ENCODE results near the gene SERPINB10.

SERPINB10 gene

DNA sequence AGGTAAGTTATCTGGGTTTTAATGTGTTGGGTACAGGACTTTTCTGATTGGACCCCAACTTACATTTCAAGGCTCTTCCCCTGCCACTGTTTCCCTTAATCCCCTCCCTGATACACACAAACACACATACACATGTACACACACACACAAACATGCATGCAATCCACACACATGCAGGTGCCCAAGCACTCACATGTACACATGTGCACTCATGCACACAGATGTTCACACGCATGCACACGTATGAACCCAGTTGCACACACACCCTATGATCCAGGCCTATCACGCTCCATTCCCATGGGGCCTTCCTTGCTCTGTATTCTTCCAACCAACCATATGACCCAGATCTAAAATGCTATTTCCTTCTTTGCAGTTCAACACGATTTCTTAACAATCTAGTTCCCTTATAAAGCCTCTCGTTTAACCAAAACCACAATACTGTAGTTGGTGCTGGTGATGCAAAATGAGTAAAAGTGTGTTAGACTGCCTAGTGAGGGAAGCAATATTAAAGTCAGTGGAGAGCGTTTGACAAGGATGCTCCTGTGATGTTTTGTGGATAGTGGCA, 73.2 kb downstream of the SERPINB10 start:
- Histone ChIP-seq H3K9me3 (replicated peaks; ENCODE audit: insufficient read depth, low read length) (no peaks in the 10 kb centered on the region), H3K27ac (ENCODE audit: low read length) (no peak overlapping the region), H3K9ac (ENCODE audit: low read length) (no peak overlapping the region), H3F3A (ENCODE audit: insufficient read depth, low read length) (no peaks in the 10 kb centered on the region), H3K4me2 (ENCODE audit: low read depth, low read length) (no peak overlapping the region), H3K4me1 (ENCODE audit: low read length) (0 out of 2 replicates have a peak, but pooled peaks cover 6% of the 10 kb centered on the region), H3K79me2 (ENCODE audit: low read length) (no peaks in the 10 kb centered on the region), H3K9me2 (replicated peaks; ENCODE audit: insufficient read depth, low read length) (no peaks in the 10 kb centered on the region), H3K27me3 (replicated peaks; ENCODE audit: insufficient read depth, low read length) (no peaks in the 10 kb centered on the region), H3K36me3 (replicated peaks; ENCODE audit: insufficient read depth, low read length) (no peaks in the 10 kb centered on the region), H4K20me1 (ENCODE audit: insufficient read depth, low read length) (no peaks in the 10 kb centered on the region), H2AFZ (ENCODE audit: low read length) (no peak overlapping the region), H3K4me3 (ENCODE audit: low read length) (no peak overlapping the region)
- no peak for DNase-seq
- TF ChIP-seq EZH2phosphoT487 (IDR thresholded peaks at IDR 0.05; ENCODE audit: low read length) (no peak), EZH2 (optimal IDR thresholded peaks at IDR 0.05; ENCODE audit: low read depth, low read length) (no peak), CTCF (IDR thresholded peaks at IDR 0.05; ENCODE audit: low read length) (no peak)

- no peaks in the 10 kb centered on the region for H3K27me3 ChIP-seq (replicated peaks; ENCODE audit: insufficient read depth, low read length)
- no peaks in the 10 kb centered on the region for H3F3A ChIP-seq (ENCODE audit: insufficient read depth, low read length)
- H3K9me3 ChIP-seq (replicated peaks; ENCODE audit: insufficient read depth, low read length), result no peaks in the 10 kb centered on the region
- no peaks in the 10 kb centered on the region for H3K79me2 ChIP-seq (ENCODE audit: low read length)
- no peak for TF ChIP-seq EZH2phosphoT487 (IDR thresholded peaks at IDR 0.05; ENCODE audit: low read length)
- no peak for TF ChIP-seq EZH2 (optimal IDR thresholded peaks at IDR 0.05; ENCODE audit: low read depth, low read length)
- no peak for TF ChIP-seq CTCF (IDR thresholded peaks at IDR 0.05; ENCODE audit: low read length)
- no peak overlapping the region for H2AFZ ChIP-seq (ENCODE audit: low read length)
- no peak overlapping the region for H3K4me3 ChIP-seq (ENCODE audit: low read length)
- DNase-seq, result no peak
- no peaks in the 10 kb centered on the region for H3K9me2 ChIP-seq (replicated peaks; ENCODE audit: insufficient read depth, low read length)
- H3K36me3 ChIP-seq (replicated peaks; ENCODE audit: insufficient read depth, low read length), result no peaks in the 10 kb centered on the region
- H3K9ac ChIP-seq (ENCODE audit: low read length), result no peak overlapping the region
- no peaks in the 10 kb centered on the region for H4K20me1 ChIP-seq (ENCODE audit: insufficient read depth, low read length)
- H3K4me1 ChIP-seq (ENCODE audit: low read length), result 0 out of 2 replicates have a peak, but pooled peaks cover 6% of the 10 kb centered on the region
- H3K4me2 ChIP-seq (ENCODE audit: low read depth, low read length), result no peak overlapping the region
- H3K27ac ChIP-seq (ENCODE audit: low read length), result no peak overlapping the region
Observed at GRCh38 chr18:63981719-63982118, 74.0 kb downstream of the SERPINB10 start.

DNA sequence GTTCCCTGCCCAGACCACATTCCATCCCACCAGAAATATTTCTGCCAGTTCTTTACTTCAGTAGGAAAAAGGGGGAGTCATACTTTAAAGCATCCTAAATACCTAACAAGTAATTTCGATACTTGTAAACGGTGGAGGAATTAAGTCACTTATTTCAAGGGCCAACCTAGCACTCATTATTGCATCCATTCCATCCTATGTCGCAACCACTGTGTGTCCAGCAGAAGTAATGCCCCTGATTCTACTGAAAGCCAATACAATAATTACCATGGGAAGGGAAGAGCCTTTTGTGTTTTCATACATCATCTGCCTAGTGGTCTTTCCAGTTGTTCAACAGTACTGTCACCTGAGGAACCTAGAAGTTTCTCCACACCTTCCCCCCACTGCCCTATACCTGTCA, 74.6 kb downstream of the SERPINB10 start:
- 0 out of 2 replicates have a peak, but pooled peaks cover 6% of the 10 kb centered on the region for H3K4me1 ChIP-seq (ENCODE audit: low read length)
- H3K9me3 ChIP-seq (replicated peaks; ENCODE audit: insufficient read depth, low read length), result no peaks in the 10 kb centered on the region
- H3K36me3 ChIP-seq (replicated peaks; ENCODE audit: insufficient read depth, low read length), result no peaks in the 10 kb centered on the region
- H3K27me3 ChIP-seq (replicated peaks; ENCODE audit: insufficient read depth, low read length), result no peaks in the 10 kb centered on the region
- no peaks in the 10 kb centered on the region for H3K9me2 ChIP-seq (replicated peaks; ENCODE audit: insufficient read depth, low read length)
- H3K27ac ChIP-seq (ENCODE audit: low read length), result no peak overlapping the region
- H2AFZ ChIP-seq (ENCODE audit: low read length), result no peak overlapping the region
- no peaks in the 10 kb centered on the region for H4K20me1 ChIP-seq (ENCODE audit: insufficient read depth, low read length)
- no peak for DNase-seq
- no peak overlapping the region for H3K4me3 ChIP-seq (ENCODE audit: low read length)
- H3F3A ChIP-seq (ENCODE audit: insufficient read depth, low read length), result no peaks in the 10 kb centered on the region
- TF ChIP-seq CTCF (IDR thresholded peaks at IDR 0.05; ENCODE audit: low read length) (no peak), EZH2 (optimal IDR thresholded peaks at IDR 0.05; ENCODE audit: low read depth, low read length) (no peak), EZH2phosphoT487 (IDR thresholded peaks at IDR 0.05; ENCODE audit: low read length) (no peak)
- no peak overlapping the region for H3K9ac ChIP-seq (ENCODE audit: low read length)
- H3K79me2 ChIP-seq (ENCODE audit: low read length), result no peaks in the 10 kb centered on the region
- no peak overlapping the region for H3K4me2 ChIP-seq (ENCODE audit: low read depth, low read length)
